NCI-H2081 treated with DMSO at 0.1 percent for 48 hours (cell line): Measurements from ENCODE around the gene PLD5.
A peak's percentile ranks its signal among the peaks of the same experiment; 100 is the strongest.
"Not testable (repeated sequence)": the region's sequence is repeated elsewhere in the genome, so short reads cannot be mapped to it uniquely, and the experiment has no call there.

Source experiments
- DNase-seq: peaks from one replicate; lab custom pipeline; 2025; lab: John Stamatoyannopoulos, UW

PLD5 gene

DNA sequence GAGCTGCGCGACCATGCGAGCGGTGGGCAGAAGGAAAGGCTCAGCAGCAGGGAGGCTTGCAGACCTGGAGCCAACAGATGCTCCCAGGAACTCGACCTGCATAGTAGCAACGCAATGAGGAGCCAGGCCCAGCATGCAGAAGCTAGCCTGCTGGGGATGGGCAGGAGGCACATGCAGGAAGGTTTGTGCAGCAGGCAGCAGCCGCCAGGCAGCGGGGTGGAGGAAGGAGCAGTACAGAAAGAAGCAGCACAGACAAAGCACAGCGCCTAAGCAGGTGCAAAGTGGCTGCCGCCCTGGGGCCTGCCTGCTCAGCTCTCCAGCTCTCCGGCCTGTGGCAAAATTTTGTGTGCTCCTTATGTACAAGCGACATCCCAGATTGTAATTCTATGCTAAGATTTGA is 312.1 kb downstream of the PLD5 start:
- no peak for DNase-seq

DNA sequence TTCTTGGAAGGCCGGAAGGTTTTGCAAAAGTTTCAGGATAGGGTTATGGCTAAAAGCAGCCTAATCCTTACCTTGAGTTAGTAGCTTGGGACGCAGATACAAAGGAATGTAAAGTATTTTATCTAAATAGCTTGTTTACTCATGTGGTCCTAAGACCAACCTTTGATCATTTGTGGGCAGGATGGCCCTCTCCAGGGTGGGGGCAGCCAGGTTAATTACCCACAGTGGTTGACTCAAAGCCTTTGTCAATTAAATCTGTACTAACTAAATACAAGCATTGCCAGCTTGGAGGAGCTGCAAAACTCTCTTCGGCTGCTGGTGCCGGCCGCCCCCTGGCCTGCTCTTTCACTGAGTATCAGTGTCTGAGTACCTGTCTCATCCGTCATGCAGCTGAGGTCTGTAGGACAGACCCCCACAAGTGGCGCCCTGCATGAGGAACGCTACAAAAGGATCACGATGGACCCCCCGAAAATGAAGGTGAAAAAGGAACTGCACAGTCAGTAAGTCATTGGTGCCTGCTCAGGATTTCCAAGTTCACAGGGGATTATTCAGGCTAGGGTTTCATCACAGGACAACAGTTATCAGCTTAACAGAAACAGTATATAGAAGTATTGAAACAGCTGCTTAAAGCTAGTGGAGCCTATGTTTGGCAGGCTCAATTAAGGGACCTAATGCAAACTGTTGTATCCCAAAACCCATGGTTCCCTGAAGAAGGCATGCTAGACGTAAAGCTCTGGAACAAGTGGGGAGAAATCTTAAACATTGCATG is 313.1 kb downstream of the PLD5 start:
- DNase-seq, result no peak

GRCh38 chr1:242210316-242210715 is 314.2 kb downstream of the PLD5 start:
- DNase-seq, result not testable (repeated sequence)

DNA sequence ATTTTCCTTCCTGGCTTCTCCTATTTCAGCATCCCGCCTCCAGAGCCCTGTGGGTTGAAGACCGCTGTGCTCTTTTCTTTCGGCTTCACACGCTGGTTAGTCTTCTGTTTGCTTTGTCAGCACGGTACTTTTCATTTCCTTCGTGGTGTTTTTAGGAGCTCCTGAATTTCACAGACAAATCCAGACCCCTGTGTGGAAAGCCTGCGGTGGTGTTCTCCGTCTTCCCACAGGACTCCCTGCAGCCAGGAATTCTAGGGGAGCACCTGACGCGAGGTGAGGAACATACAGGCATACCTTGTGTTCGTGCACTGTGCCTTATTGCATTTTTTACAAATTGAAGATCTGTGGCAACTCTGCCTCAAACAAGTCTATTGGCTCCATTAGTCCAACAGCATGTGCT is 315.4 kb downstream of the PLD5 start:
- no peak for DNase-seq

GRCh38 chr1:242208021-242208420 is 316.5 kb downstream of the PLD5 start:
- DNase-seq, result no peak

DNA sequence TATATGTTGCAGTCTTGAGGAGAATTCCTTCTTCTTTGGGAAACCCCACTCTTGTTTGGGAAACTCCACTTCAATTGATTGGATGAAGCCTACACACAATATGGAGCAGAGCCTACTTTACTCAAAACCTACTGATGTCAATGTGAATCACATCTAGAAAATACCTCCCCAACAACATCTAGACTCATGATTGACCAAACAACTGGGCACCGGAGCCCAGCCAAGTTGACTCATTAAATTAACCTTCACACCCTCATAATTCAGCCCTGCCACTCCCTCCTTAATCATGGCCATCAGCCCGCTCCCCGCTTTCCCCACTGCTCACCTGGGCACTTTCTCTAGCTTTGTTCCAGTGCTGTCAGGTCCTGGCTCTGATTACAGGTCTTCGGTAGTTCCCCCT is 317.5 kb downstream of the PLD5 start:
- DNase-seq, result no peak

DNA sequence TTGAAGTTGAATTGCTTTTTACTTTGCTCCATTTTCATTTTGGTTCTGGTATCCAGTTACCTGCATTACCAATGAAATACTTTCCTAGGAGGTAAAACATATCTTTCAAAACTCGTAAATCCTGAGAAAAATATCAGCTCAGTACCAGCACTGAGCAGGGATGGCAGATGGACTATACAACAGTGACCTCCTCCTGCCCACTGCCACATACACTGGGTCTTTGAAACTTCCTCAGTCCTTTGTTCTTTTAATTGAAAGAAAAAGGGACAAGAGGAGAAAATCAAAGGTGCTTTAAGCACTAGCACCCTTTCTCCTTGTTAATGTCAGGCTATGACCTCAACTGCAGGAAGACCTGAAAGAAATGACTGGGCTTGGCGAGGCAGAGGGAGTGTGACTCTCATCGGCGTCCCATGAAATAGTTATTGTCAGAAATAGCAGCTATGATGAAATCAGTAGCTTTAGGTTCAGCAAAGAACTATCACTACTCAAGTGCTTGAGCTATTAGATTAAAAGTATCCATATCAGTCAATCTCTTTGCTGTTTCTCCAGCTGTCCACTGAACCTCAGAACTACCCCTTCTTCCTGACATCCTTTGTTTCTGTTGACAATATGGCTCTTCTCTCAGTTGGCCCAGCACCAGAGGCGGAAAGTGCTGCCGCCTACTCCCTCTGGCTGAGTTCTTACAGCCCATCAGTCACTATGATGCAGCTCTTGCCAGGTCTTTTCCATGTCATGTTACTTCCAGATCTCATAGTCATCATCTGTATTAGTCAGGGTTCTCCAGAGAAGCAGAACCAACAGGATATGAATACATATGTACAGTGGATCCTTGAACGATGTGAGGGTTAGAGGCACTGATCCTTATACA is 318.6 kb downstream of the PLD5 start:
- no peak for DNase-seq

DNA sequence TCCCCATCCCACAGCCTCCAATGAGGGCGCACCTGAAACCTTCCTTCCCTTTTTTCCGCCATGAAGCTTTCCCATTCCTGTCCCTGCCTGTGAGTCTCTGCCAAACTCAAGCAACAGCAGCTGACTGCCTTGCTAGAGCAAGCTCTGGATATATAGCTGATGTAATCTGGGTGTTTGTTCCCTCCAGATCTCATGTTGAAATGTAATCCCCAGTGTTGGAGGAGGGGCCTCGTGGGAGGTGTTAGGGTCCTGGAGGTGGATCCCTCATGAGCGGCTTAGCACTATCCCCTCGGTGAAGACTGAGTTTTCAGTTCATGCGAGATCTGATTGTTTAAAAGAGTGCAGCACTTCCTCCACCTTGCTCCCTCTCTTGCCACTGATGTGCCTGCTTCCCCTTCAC is 321.2 kb downstream of the PLD5 start:
- DNase-seq, result no peak

GRCh38 chr1:242201090-242201489 is 323.4 kb downstream of the PLD5 start:
- no peak for DNase-seq

GRCh38 chr1:242199776-242200458 is 324.6 kb downstream of the PLD5 start:
- DNase-seq, result no peak

- DNase-seq, result no peak
These were observed 326.3 kb downstream of the PLD5 start for GRCh38 chr1:242197907-242198820.

- DNase-seq, result no peak
These were observed 327.6 kb downstream of the PLD5 start for GRCh38 chr1:242196914-242197313.

DNA sequence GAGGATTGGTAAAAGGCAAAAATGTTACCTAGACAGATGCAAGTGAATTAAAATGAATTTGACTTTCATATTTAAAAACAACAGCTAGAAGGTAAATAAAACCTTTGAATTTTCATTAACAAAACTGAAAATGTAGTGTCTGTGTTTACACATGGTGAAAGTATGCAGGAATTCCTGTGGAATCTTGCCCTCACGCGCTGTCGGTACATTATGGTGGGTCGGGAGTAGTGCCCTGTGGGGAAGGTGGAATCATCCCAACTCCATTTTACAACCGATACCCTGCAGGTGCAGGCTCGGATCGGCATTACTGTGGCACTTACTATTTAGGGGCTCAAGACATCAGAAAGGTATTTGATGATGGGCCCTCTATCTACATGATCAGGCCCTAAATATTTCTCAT is 328.4 kb downstream of the PLD5 start:
- DNase-seq, result no peak

GRCh38 chr1:242189591-242189990 is 334.9 kb downstream of the PLD5 start:
- DNase-seq, result no peak

- no peak for DNase-seq
These were observed 336.7 kb downstream of the PLD5 start for GRCh38 chr1:242187816-242188215.

- DNase-seq, result no peak
These were observed 337.3 kb downstream of the PLD5 start for GRCh38 chr1:242187171-242187570.

DNA sequence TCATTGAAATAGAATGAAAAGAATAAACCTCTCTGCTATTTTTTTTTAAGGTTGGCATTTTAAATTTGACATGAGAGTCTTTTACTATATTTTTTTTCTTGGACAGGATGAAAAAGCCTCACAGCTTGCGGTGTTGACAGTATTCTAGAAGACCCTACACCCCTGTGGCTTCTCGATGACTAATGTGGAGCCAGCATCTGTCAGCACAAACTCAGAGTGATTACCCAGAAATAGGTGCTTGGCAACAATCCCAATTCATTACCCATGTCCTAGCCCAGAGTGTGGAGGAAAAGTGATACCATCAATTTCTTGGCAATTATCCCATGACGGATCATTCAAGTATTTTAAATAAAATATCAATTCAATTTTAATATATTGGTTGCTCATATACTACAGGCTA is 338.8 kb downstream of the PLD5 start:
- DNase-seq, result peak; percentile 95

DNA sequence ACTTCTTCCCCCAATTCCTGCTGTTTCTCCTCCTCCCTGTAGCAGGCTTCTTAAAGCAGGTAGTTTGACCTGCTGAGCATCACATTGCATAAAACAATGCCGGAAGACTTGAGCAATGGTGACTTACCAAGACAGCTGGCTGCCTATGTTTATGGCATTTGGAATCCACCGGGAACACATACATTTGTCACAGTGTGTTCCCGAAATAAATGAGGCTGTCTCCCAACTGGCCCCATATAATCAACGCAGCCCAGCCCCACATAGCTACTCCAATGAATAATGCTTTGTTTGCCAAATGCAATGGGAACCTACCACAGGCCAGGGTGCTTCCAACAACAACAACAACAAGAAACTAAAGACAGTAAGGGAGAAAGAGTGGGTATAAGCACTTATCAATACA is 339.5 kb downstream of the PLD5 start:
- no peak for DNase-seq

DNA sequence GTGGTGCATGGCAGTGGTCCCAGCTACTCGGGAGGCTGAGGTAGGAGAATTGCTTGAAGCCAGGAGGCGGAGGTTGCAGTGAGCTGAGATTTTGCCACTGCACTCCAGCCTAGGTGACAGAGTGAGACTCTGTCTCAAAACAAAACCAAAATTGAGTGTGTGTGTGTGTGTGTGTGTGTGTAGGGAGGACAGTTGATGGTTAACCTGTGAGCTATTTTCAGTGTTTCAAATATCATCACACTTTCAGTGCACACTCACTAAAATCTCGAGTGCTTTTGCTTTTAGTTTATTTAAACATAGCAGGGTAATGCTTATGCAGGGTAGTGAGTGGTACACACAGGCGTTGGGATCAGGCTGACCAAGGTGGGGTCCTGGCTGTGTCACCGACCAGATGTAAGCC is 344.7 kb downstream of the PLD5 start:
- not testable (repeated sequence) for DNase-seq

DNA sequence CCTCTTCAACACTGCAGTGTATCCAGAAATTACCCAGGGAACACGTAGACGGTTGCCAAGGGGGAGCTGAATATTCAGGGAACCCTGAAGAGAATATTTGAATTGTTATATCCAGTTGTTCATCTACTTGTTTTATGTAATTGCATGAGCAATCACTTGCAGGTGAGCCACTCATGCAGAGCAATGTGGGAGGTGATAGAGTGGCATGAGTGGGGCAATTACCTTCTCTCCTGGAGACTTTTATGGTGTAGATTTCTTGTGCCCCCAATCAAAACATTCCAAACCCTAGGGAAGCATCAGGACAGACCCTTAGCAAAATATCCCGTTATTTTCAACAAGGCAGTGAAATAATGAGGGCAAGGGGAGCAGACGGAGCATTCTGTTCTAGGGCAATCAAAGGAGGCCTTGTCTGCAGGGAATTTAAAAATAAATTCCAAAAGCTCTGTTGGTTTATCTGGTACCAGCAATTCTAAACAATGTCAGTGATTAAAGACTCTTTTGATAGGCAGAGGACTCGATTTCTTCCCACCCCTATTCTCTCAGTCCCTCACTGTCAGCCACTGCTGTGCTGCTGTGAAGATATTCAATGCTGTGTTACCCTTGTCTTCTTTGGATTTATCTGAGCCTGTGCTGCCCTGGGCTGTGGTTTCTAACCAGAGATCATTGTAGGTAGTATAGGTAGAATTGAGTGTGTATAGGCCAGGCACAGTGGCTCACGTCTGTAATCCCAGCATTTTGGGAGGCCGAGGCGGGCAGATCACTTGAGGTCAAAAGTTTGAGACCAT is 345.4 kb downstream of the PLD5 start:
- DNase-seq, result no peak

DNA sequence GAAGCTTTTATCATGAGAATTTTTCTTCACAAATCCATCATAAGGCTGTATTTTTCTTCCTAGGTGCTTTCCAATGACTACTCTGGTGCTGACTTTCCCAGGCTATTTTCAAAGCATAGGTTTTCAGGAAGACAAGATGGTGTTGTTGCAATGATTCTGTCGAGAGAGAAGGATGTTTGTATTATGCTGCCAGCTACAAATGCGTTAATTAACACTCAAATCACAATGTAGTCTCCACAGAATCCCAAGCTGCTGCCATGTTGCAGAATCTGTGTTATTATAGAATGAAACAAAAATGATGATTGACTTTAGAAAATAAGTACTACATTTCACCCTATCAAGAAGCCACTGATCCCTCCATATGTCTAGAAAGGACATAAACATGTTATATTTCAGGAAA is 346.1 kb downstream of the PLD5 start:
- no peak for DNase-seq
